ENCODE measurements around the gene KNL1. TPM values are rescaled to one million over a fixed set of nuclear protein-coding genes. Genes with fewer than 3 reads are reported as not detected.

KNL1 gene
- total RNA-seq (10 to 100 TPM in 1 of 5 experiments, 1 to 10 TPM in 2, under 1 TPM in 2; 0.16 to 41.5 (median 1.7) TPM), polyA plus RNA-seq (under 1 TPM; 0.08 to 0.99 TPM), total RNA-seq (1.3 reads per million, percentile 2 among the genes with 10 or more reads in this experiment)

- Mint-ChIP-seq H3K9me3 (peaks cover 0 to 5% (median 0%) of the 10 kb centered on the region in 11 donors), H3K36me3 (peaks cover 0 to 1% (median 0%) of the 10 kb centered on the region in 5 donors), H3K4me1 (peaks cover 13 to 41% (median 25%) of the 10 kb centered on the region in 7 donors), H3K4me3 (peak within 1 kb of the TSS; percentile 91 to 99 (median 96)), H3K27ac (peak within 1 kb of the TSS; percentile 91 to 100 (median 98)), H3K27me3 (peaks cover 0 to 12% (median 6%) of the 10 kb centered on the region in 5 donors)
- Histone ChIP-seq H3K4me1 (ENCODE audit: control insufficient read depth in 2 of 2, insufficient read depth in 2 of 2, low read length in 2 of 2) (peaks cover 11 to 12% of the 10 kb centered on the region in 2 donors), H3K36me3 (ENCODE audit: control insufficient read depth in 2 of 3, insufficient read depth in 3 of 3, low read length in 3 of 3) (no peaks in the 10 kb centered on the region), H3K27me3 (ENCODE audit: control insufficient read depth in 2 of 2, insufficient read depth in 2 of 2, low read length in 2 of 2) (no peaks in the 10 kb centered on the region), H3K4me3 (ENCODE audit: low read length) (peak within 1 kb of the TSS; percentile 98), H3K9me3 (ENCODE audit: control insufficient read depth in 2 of 3, low read length in 3 of 3) (no peaks in the 10 kb centered on the region), H3K27ac (ENCODE audit: low read depth, low read length) (peak within 1 kb of the TSS; percentile 83)
- ATAC-seq (peak; percentile 85), DNase-seq (peak; percentile 83 to 94 (median 91))
- intact Hi-C loops (cut with micrococcal nuclease), result loop anchor here (1.0 to 10.0 kb wide), 14 partner anchors 25 to 809 kb away; partner anchors contain the start of genes CCDC32 (in 2 of the 2), DNAJC17 (in 2 of the 2), RAD51 (in 2 of the 2) and RPUSD2 (in 2 of the 2)
- ChIA-PET POLR2A (interaction anchor here (0.9 to 2.9 kb wide), 4 partner anchors 16 to 213 kb away, joined by 4 to 12 read pairs (median 8); partner anchors contain the start of genes CCDC32, DNAJC17, RPUSD2 and ZFYVE19), CTCF (interaction anchor here (1.9 to 3.0 kb wide), 2 partner anchors 29 to 188 kb away, joined by 5 to 13 read pairs; partner anchors contain the start of gene CCDC32)
Measured at GRCh38 chr15:40593588-40594428, at the start of gene KNL1. Gene KNL1 (plus strand): TSS chr15:40594249. CDS start chr15:40602932, 8,683 bp downstream.

GRCh38 chr15:40545457-40545856 lies 48.6 kb upstream of the KNL1 start:
- ATAC-seq (no peak), DNase-seq (no peak)
- Mint-ChIP-seq H3K27me3 (no peaks in the 10 kb centered on the region), H3K36me3 (peaks cover 10 to 40% (median 18%) of the 10 kb centered on the region in 5 donors), H3K4me3 (no peak overlapping the region), H3K4me1 (peaks cover 0 to 16% (median 0%) of the 10 kb centered on the region in 7 donors), H3K27ac (peak overlapping the region in 1 of 9 donors; percentile 37), H3K9me3 (no peaks in the 10 kb centered on the region)
- Histone ChIP-seq H3K4me1 (ENCODE audit: control insufficient read depth in 2 of 2, insufficient read depth in 2 of 2, low read length in 2 of 2) (no peaks in the 10 kb centered on the region), H3K9me3 (ENCODE audit: control insufficient read depth in 2 of 3, low read length in 3 of 3) (no peaks in the 10 kb centered on the region), H3K36me3 (ENCODE audit: control insufficient read depth in 2 of 3, insufficient read depth in 3 of 3, low read length in 3 of 3) (peaks cover 0 to 18% (median 0%) of the 10 kb centered on the region in 3 experiments), H3K27me3 (ENCODE audit: control insufficient read depth in 2 of 2, insufficient read depth in 2 of 2, low read length in 2 of 2) (no peaks in the 10 kb centered on the region), H3K27ac (ENCODE audit: low read depth, low read length) (no peak overlapping the region), H3K4me3 (ENCODE audit: low read length) (no peak overlapping the region)
- intact Hi-C loops (cut with micrococcal nuclease), result no loop called here
- CTCF ChIA-PET, result interaction anchor here (1.0 kb wide), 1 partner anchor 108 kb away, joined by 3 read pairs; no protein-coding TSS in a partner anchor
- POLR2A ChIA-PET, result no interaction called here

GRCh38 chr15:40548610-40549009 lies 45.4 kb upstream of the KNL1 start:
- H3K36me3 ChIP-seq (ENCODE audit: control insufficient read depth in 2 of 3, insufficient read depth in 3 of 3, low read length in 3 of 3), result peaks cover 0 to 34% (median 0%) of the 10 kb centered on the region in 3 experiments
- no peaks in the 10 kb centered on the region for H3K4me1 ChIP-seq (ENCODE audit: control insufficient read depth in 2 of 2, insufficient read depth in 2 of 2, low read length in 2 of 2)
- no peak overlapping the region for H3K4me3 ChIP-seq (ENCODE audit: low read length)
- no peaks in the 10 kb centered on the region for H3K9me3 Mint-ChIP-seq
- peaks cover 0 to 16% (median 3%) of the 10 kb centered on the region in 7 donors for H3K4me1 Mint-ChIP-seq
- no peak for ATAC-seq
- H3K27me3 ChIP-seq (ENCODE audit: control insufficient read depth in 2 of 2, insufficient read depth in 2 of 2, low read length in 2 of 2), result no peaks in the 10 kb centered on the region
- CTCF ChIA-PET, result no interaction called here
- no peak for DNase-seq
- POLR2A ChIA-PET, result no interaction called here
- peaks cover 10 to 50% (median 29%) of the 10 kb centered on the region in 5 donors for H3K36me3 Mint-ChIP-seq
- H3K27ac Mint-ChIP-seq, result no peak overlapping the region
- H3K27ac ChIP-seq (ENCODE audit: low read depth, low read length), result no peak overlapping the region
- intact Hi-C loops (cut with micrococcal nuclease), result no loop called here
- no peaks in the 10 kb centered on the region for H3K27me3 Mint-ChIP-seq
- H3K9me3 ChIP-seq (ENCODE audit: control insufficient read depth in 2 of 3, low read length in 3 of 3), result no peaks in the 10 kb centered on the region
- no peak overlapping the region for H3K4me3 Mint-ChIP-seq

- Histone ChIP-seq H3K9me3 (ENCODE audit: control insufficient read depth in 2 of 3, low read length in 3 of 3) (no peaks in the 10 kb centered on the region), H3K27ac (ENCODE audit: low read depth, low read length) (no peak overlapping the region), H3K4me3 (ENCODE audit: low read length) (no peak overlapping the region), H3K4me1 (ENCODE audit: control insufficient read depth in 2 of 2, insufficient read depth in 2 of 2, low read length in 2 of 2) (no peaks in the 10 kb centered on the region), H3K36me3 (ENCODE audit: control insufficient read depth in 2 of 3, insufficient read depth in 3 of 3, low read length in 3 of 3) (peaks cover under 1 to 47% (median 2%) of the 10 kb centered on the region in 3 experiments), H3K27me3 (ENCODE audit: control insufficient read depth in 2 of 2, insufficient read depth in 2 of 2, low read length in 2 of 2) (no peaks in the 10 kb centered on the region)
- DNase-seq (no peak), ATAC-seq (no peak)
- intact Hi-C loops (cut with micrococcal nuclease), result no loop called here
- H3K4me1 Mint-ChIP-seq, result peaks cover 0 to 14% (median 2%) of the 10 kb centered on the region in 7 donors
- ChIA-PET POLR2A (interaction anchor here (0.8 kb wide), 1 partner anchor 19 kb away, joined by 3 read pairs; the partner anchor contains the start of gene RPUSD2), CTCF (no interaction called here)
- H3K4me3 Mint-ChIP-seq, result no peak overlapping the region
- peaks cover 7 to 59% (median 37%) of the 10 kb centered on the region in 5 donors for H3K36me3 Mint-ChIP-seq
- H3K9me3 Mint-ChIP-seq, result no peaks in the 10 kb centered on the region
- H3K27me3 Mint-ChIP-seq, result no peaks in the 10 kb centered on the region
- no peak overlapping the region for H3K27ac Mint-ChIP-seq
Measured at GRCh38 chr15:40549894-40550293, 44.2 kb upstream of the KNL1 start.

- Histone ChIP-seq H3K27me3 (ENCODE audit: control insufficient read depth in 2 of 2, insufficient read depth in 2 of 2, low read length in 2 of 2) (no peaks in the 10 kb centered on the region), H3K27ac (ENCODE audit: low read depth, low read length) (no peak overlapping the region), H3K36me3 (ENCODE audit: control insufficient read depth in 2 of 3, insufficient read depth in 3 of 3, low read length in 3 of 3) (peaks cover 2 to 52% (median 7%) of the 10 kb centered on the region in 3 experiments), H3K4me3 (ENCODE audit: low read length) (no peak overlapping the region), H3K4me1 (ENCODE audit: control insufficient read depth in 2 of 2, insufficient read depth in 2 of 2, low read length in 2 of 2) (no peaks in the 10 kb centered on the region), H3K9me3 (ENCODE audit: control insufficient read depth in 2 of 3, low read length in 3 of 3) (no peaks in the 10 kb centered on the region)
- intact Hi-C loops (cut with micrococcal nuclease), result no loop called here
- no peak overlapping the region for H3K27ac Mint-ChIP-seq
- peaks cover 0 to 8% (median 0%) of the 10 kb centered on the region in 7 donors for H3K4me1 Mint-ChIP-seq
- CTCF ChIA-PET, result no interaction called here
- peak; percentile 64 for ATAC-seq
- no peaks in the 10 kb centered on the region for H3K27me3 Mint-ChIP-seq
- H3K4me3 Mint-ChIP-seq, result no peak overlapping the region
- POLR2A ChIA-PET, result interaction anchor here (0.8 kb wide), 1 partner anchor 18 kb away, joined by 3 read pairs; the partner anchor contains the start of gene RPUSD2
- DNase-seq, result no peak
- H3K36me3 Mint-ChIP-seq, result peaks cover 6 to 65% (median 43%) of the 10 kb centered on the region in 5 donors
- H3K9me3 Mint-ChIP-seq, result no peaks in the 10 kb centered on the region
Measured at GRCh38 chr15:40550341-40551037, 43.6 kb upstream of the KNL1 start.

GRCh38 chr15:40554161-40554525 lies 39.9 kb upstream of the KNL1 start:
- peaks cover 8 to 78% (median 40%) of the 10 kb centered on the region in 5 donors for H3K36me3 Mint-ChIP-seq
- H3K4me3 Mint-ChIP-seq, result no peak overlapping the region
- DNase-seq (no peak), ATAC-seq (no peak)
- H3K4me3 ChIP-seq (ENCODE audit: low read length), result no peak overlapping the region
- no peaks in the 10 kb centered on the region for H3K27me3 Mint-ChIP-seq
- peaks cover 4 to 19% (median 11%) of the 10 kb centered on the region in 7 donors for H3K4me1 Mint-ChIP-seq
- CTCF ChIA-PET, result no interaction called here
- POLR2A ChIA-PET, result no interaction called here
- H3K9me3 ChIP-seq (ENCODE audit: control insufficient read depth in 2 of 3, low read length in 3 of 3), result no peaks in the 10 kb centered on the region
- intact Hi-C loops (cut with micrococcal nuclease), result no loop called here
- no peak overlapping the region for H3K27ac ChIP-seq (ENCODE audit: low read depth, low read length)
- no peaks in the 10 kb centered on the region for H3K27me3 ChIP-seq (ENCODE audit: control insufficient read depth in 2 of 2, insufficient read depth in 2 of 2, low read length in 2 of 2)
- no peaks in the 10 kb centered on the region for H3K9me3 Mint-ChIP-seq
- no peaks in the 10 kb centered on the region for H3K4me1 ChIP-seq (ENCODE audit: control insufficient read depth in 2 of 2, insufficient read depth in 2 of 2, low read length in 2 of 2)
- H3K27ac Mint-ChIP-seq, result no peak overlapping the region
- peaks cover 7 to 60% (median 10%) of the 10 kb centered on the region in 3 experiments for H3K36me3 ChIP-seq (ENCODE audit: control insufficient read depth in 2 of 3, insufficient read depth in 3 of 3, low read length in 3 of 3)
